PFSK-1 (cell line): Measurements from ENCODE around the gene ANO4.

Experiments
- POLR2AphosphoS5 ChIP-seq: IDR thresholded peaks from 2 replicates; pipeline ENCODE4 v1.6.1; 2012; ENCODE audit warnings: low read depth, mild to moderate bottlenecking, control low read depth, low read length, moderate library complexity
- SIN3A ChIP-seq: IDR thresholded peaks from 2 replicates; pipeline ENCODE4 v1.6.1; 2012; ENCODE audit warnings: mild to moderate bottlenecking, low read length, moderate library complexity, borderline replicate concordance; ENCODE audit not compliant: insufficient read depth
- TAF1 ChIP-seq: IDR thresholded peaks from 2 replicates; pipeline ENCODE4 v1.6.1; 2012; ENCODE audit warnings: low read length, control low read depth, borderline replicate concordance; ENCODE audit not compliant: insufficient read depth
- TF ChIP-seq, protein P1 (sequence below), 2 experiments: IDR thresholded peaks; 2 replicates each; pipeline versions ENCODE4 v1.6.1 to v1.8.0; 2011 to 2012; ENCODE audit warnings: low read depth in 2 of 2, low read length in 2 of 2, control low read depth in 1 of 2, inconsistent platforms in 1 of 2, mild to moderate bottlenecking in 1 of 2, moderate library complexity in 1 of 2; ENCODE audit not compliant: insufficient read depth in 1 of 2

DNA sequence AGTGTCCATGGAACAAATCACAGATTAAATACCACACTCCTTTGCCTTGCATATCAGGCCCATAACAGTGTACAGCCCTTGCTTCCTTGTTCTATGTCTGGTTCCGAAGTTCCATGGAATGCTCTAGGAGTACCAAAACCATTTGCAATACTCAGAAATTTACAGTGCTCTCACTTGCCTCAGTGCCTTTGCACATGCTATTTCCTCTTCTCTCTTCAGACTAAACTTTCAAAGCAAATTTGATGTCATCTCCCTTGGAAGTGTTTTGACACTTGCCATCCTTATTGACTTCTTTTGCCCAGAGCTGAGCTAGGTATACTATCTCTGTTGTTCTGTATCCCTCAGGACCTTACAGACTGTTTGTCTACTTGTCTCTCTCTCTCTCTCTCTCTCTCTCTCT is 6.1 kb downstream of the ANO4 start:
- TF ChIP-seq TAF1 (no peak), POLR2AphosphoS5 (no peak), SIN3A (no peak)
- TF ChIP-seq, protein P1, sequence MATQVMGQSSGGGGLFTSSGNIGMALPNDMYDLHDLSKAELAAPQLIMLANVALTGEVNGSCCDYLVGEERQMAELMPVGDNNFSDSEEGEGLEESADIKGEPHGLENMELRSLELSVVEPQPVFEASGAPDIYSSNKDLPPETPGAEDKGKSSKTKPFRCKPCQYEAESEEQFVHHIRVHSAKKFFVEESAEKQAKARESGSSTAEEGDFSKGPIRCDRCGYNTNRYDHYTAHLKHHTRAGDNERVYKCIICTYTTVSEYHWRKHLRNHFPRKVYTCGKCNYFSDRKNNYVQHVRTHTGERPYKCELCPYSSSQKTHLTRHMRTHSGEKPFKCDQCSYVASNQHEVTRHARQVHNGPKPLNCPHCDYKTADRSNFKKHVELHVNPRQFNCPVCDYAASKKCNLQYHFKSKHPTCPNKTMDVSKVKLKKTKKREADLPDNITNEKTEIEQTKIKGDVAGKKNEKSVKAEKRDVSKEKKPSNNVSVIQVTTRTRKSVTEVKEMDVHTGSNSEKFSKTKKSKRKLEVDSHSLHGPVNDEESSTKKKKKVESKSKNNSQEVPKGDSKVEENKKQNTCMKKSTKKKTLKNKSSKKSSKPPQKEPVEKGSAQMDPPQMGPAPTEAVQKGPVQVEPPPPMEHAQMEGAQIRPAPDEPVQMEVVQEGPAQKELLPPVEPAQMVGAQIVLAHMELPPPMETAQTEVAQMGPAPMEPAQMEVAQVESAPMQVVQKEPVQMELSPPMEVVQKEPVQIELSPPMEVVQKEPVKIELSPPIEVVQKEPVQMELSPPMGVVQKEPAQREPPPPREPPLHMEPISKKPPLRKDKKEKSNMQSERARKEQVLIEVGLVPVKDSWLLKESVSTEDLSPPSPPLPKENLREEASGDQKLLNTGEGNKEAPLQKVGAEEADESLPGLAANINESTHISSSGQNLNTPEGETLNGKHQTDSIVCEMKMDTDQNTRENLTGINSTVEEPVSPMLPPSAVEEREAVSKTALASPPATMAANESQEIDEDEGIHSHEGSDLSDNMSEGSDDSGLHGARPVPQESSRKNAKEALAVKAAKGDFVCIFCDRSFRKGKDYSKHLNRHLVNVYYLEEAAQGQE (IDR thresholded peaks at IDR 0.05; ENCODE audit: insufficient read depth in 1 of 2, low read depth in 2 of 2, low read length in 2 of 2): no peak
